ENCODE data around the gene C1QTNF6. TPM values are rescaled to one million over a fixed set of nuclear protein-coding genes. Genes with fewer than 3 reads are reported as not detected.

Gene C1QTNF6
- polyA plus RNA-seq, 1 donor from 2014 or later = 5.3 TPM

- Histone ChIP-seq H3K9ac (ENCODE audit: low read length) (no peak overlapping the region), H3K9me2 (ENCODE audit: insufficient read depth, low read length) (no peaks in the 10 kb centered on the region), H4K20me1 (ENCODE audit: insufficient read depth) (no peaks in the 10 kb centered on the region), H3K27ac (ENCODE audit: low read length) (no peak overlapping the region), H2AFZ (ENCODE audit: low read depth, low read length) (no peak overlapping the region), H3K27me3 (ENCODE audit: insufficient read depth, low read depth, low read length) (no peaks in the 10 kb centered on the region), H3F3A (ENCODE audit: insufficient read depth, low read length, poor library complexity, severe bottlenecking) (no peaks in the 10 kb centered on the region), H3K79me2 (replicated peaks; ENCODE audit: insufficient read depth, low read length) (no peaks in the 10 kb centered on the region), H3K36me3 (ENCODE audit: insufficient read depth, low read length) (no peaks in the 10 kb centered on the region), H3K9me3 (ENCODE audit: low read length) (no peaks in the 10 kb centered on the region), H3K4me3 (ENCODE audit: low read length) (no peak overlapping the region), H3K4me2 (ENCODE audit: low read length) (no peak overlapping the region)
- TF ChIP-seq SMC3 (conservative IDR thresholded peaks at IDR 0.05; ENCODE audit: poor library complexity) (no peak), TAF1 (IDR thresholded peaks at IDR 0.05; ENCODE audit: low read depth) (no peak), EZH2 (IDR thresholded peaks at IDR 0.05; ENCODE audit: borderline replicate concordance, insufficient read depth, low read length, poor library complexity, severe bottlenecking) (no peak), MXI1 (conservative IDR thresholded peaks at IDR 0.05; ENCODE audit: poor library complexity, severe bottlenecking) (no peak), POLR2AphosphoS5 (IDR thresholded peaks at IDR 0.05) (no peak), CTCF (IDR thresholded peaks at IDR 0.05; ENCODE audit: poor library complexity, severe bottlenecking) (no peak), REST (IDR thresholded peaks at IDR 0.05; ENCODE audit: borderline replicate concordance) (no peak), RAD21 (conservative IDR thresholded peaks at IDR 0.05) (no peak), EP300 (conservative IDR thresholded peaks at IDR 0.05; ENCODE audit: poor library complexity, severe bottlenecking) (no peak)
These were observed 24.2 kb downstream of the C1QTNF6 start for GRCh38 chr22:37163575-37164504.

- H3K9me3 ChIP-seq (ENCODE audit: low read length) = no peaks in the 10 kb centered on the region
- TF ChIP-seq MXI1 (conservative IDR thresholded peaks at IDR 0.05; ENCODE audit: poor library complexity, severe bottlenecking) (no peak), CTCF (IDR thresholded peaks at IDR 0.05; ENCODE audit: poor library complexity, severe bottlenecking) (no peak), TAF1 (IDR thresholded peaks at IDR 0.05; ENCODE audit: low read depth) (no peak), RAD21 (conservative IDR thresholded peaks at IDR 0.05) (no peak), SMC3 (conservative IDR thresholded peaks at IDR 0.05; ENCODE audit: poor library complexity) (no peak), REST (IDR thresholded peaks at IDR 0.05; ENCODE audit: borderline replicate concordance) (no peak), EZH2 (IDR thresholded peaks at IDR 0.05; ENCODE audit: borderline replicate concordance, insufficient read depth, low read length, poor library complexity, severe bottlenecking) (no peak)
- H4K20me1 ChIP-seq (ENCODE audit: insufficient read depth) = no peaks in the 10 kb centered on the region
- H3K27me3 ChIP-seq (ENCODE audit: insufficient read depth, low read depth, low read length) = no peaks in the 10 kb centered on the region
- no peak overlapping the region for H3K27ac ChIP-seq (ENCODE audit: low read length)
- H3K9me2 ChIP-seq (ENCODE audit: insufficient read depth, low read length) = no peaks in the 10 kb centered on the region
- no peaks in the 10 kb centered on the region for H3K36me3 ChIP-seq (ENCODE audit: insufficient read depth, low read length)
- no peaks in the 10 kb centered on the region for H3K79me2 ChIP-seq (replicated peaks; ENCODE audit: insufficient read depth, low read length)
- no peak overlapping the region for H3K4me2 ChIP-seq (ENCODE audit: low read length)
- H3K9ac ChIP-seq (ENCODE audit: low read length) = no peak overlapping the region
- no peak overlapping the region for H3K4me3 ChIP-seq (ENCODE audit: low read length)
- no peak overlapping the region for H2AFZ ChIP-seq (ENCODE audit: low read depth, low read length)
- no peaks in the 10 kb centered on the region for H3F3A ChIP-seq (ENCODE audit: insufficient read depth, low read length, poor library complexity, severe bottlenecking)
These were observed 25.0 kb downstream of the C1QTNF6 start for GRCh38 chr22:37163096-37163489.

Measured in neural cell (in vitro differentiated cells).